GM23248 (cell line): ENCODE measurements around the gene PKD2. TPM values are rescaled to one million over a fixed set of nuclear protein-coding genes. Genes with fewer than 3 reads are reported as not detected.

Experiments
- DNase-seq: peaks from one replicate; pipeline ENCODE4 v3.0.0-alpha.2; 2015
- H2AFZ ChIP-seq: fragments of 200-600 bp; sonication (generic); 2 replicates; pipeline ENCODE4 v1.6.1; 2016; ENCODE audit warnings: antibody characterized with exemption
- H3F3A ChIP-seq: fragments of 200-600 bp; sonication (generic); 2 replicates; pipeline ENCODE4 v1.6.1; 2016; ENCODE audit warnings: mild to moderate bottlenecking, antibody characterized with exemption, mixed run types; ENCODE audit not compliant: insufficient read depth
- H3K27ac ChIP-seq: fragments of 200-600 bp; sonication (generic); 2 replicates; pipeline ENCODE4 v1.5.1; 2016; ENCODE audit warnings: mild to moderate bottlenecking
- H3K27me3 ChIP-seq: fragments of 200-600 bp; sonication (generic); replicated peaks from 2 replicates; pipeline ENCODE4 v1.6.1; 2016; ENCODE audit warnings: mild to moderate bottlenecking; ENCODE audit not compliant: insufficient read depth
- H3K36me3 ChIP-seq: fragments of 200-600 bp; sonication (generic); 2 replicates; pipeline ENCODE4 v1.6.1; 2016; ENCODE audit warnings: low read depth, mild to moderate bottlenecking
- H3K4me1 ChIP-seq: fragments of 200-600 bp; sonication (generic); 2 replicates; pipeline ENCODE4 v1.6.1; 2016; ENCODE audit warnings: mild to moderate bottlenecking; ENCODE audit not compliant: insufficient read depth
- H3K4me2 ChIP-seq: fragments of 200-600 bp; sonication (generic); one replicate; pipeline ENCODE4 v1.6.1; 2016; ENCODE audit warnings: mild to moderate bottlenecking; ENCODE audit not compliant: unreplicated experiment
- H3K4me3 ChIP-seq: fragments of 200-600 bp; sonication (generic); 2 replicates; pipeline ENCODE4 v1.5.1; 2016; ENCODE audit warnings: mild to moderate bottlenecking
- H3K79me2 ChIP-seq: fragments of 200-600 bp; sonication (generic); 2 replicates; pipeline ENCODE4 v1.6.1; 2016; ENCODE audit warnings: mild to moderate bottlenecking; ENCODE audit not compliant: insufficient read depth
- H3K9ac ChIP-seq: fragments of 200-600 bp; sonication (generic); 2 replicates; pipeline ENCODE4 v1.6.1; 2016; ENCODE audit warnings: mild to moderate bottlenecking
- H3K9me2 ChIP-seq: fragments of 200-600 bp; sonication (generic); 2 replicates; pipeline ENCODE4 v1.6.1; 2016; ENCODE audit warnings: mixed run types, mild to moderate bottlenecking, moderate library complexity; ENCODE audit not compliant: insufficient read depth
- H3K9me3 ChIP-seq: fragments of 200-600 bp; sonication (generic); one replicate; pipeline ENCODE4 v1.6.1; 2017; ENCODE audit warnings: low read depth
- H4K20me1 ChIP-seq: fragments of 200-600 bp; sonication (generic); 2 replicates; pipeline ENCODE4 v1.6.0; 2016; ENCODE audit not compliant: insufficient read depth
- EZH2 ChIP-seq: fragments of 200-600 bp; sonication (generic); IDR thresholded peaks from 2 replicates; pipeline ENCODE4 v1.6.1; 2018; ENCODE audit warnings: antibody characterized with exemption, mild to moderate bottlenecking; ENCODE audit not compliant: insufficient read depth, poor library complexity, severe bottlenecking
- EZH2phosphoT487 ChIP-seq: fragments of 200-600 bp; sonication (generic); IDR thresholded peaks from 2 replicates; pipeline ENCODE4 v1.6.1; 2018; ENCODE audit warnings: antibody characterized with exemption, moderate library complexity, mild to moderate bottlenecking, low read depth; ENCODE audit not compliant: insufficient read depth
- WGBS, 2 experiments: methylation state at CpG; one replicate each; pipeline ENCODE4 v1.1.6; 2015 to 2017; ENCODE audit warnings: low lambda C conversion rate in 2 of 2, low coverage in 1 of 2; ENCODE audit errors: missing lambda C conversion rate in 2 of 2; 5-methylcytosine and 5-hydroxymethylcytosine counted together
- in situ Hi-C: fragments of 300-500 bp; cut with MboI; formaldehyde crosslinking; loops from 2 replicates; pipeline ENCODE4 v1.15.0; 2020
- polyA plus RNA-seq: library from polyadenylated mRNA; unstranded; fragments of >200 nt; fragmentation: Nextera tagmentation; extraction: Ambion mirVana; gene quantifications from 2 replicates; pipeline ENCODE4 v1.2.1, GENCODE V29; 2016
- total RNA-seq: library from RNA; depleted of rRNA; stranded (reverse); fragments of >200 nt; shearing (Covaris generic); gene quantifications from 2 replicates; pipeline ENCODE4 v1.2.3, GENCODE V29; 2014

Gene PKD2
- total and polyA plus RNA-seq, 2 experiments from 2014 or later: 35.0 to 125 TPM

GRCh38 chr4:87966095-87966496 lies 41.3 kb upstream of the PKD2 start:
- Histone ChIP-seq H3K4me3 (no peak overlapping the region), H3K9ac (no peak overlapping the region), H3K79me2 (no peaks in the 10 kb centered on the region), H3K36me3 (no peaks in the 10 kb centered on the region), H2AFZ (no peak overlapping the region), H3K4me2 (no peak overlapping the region), H3K27ac (no peak overlapping the region), H3K27me3 (0 out of 2 replicates have a peak, but pooled peaks cover 15% of the 10 kb centered on the region), H3K9me2 (no peaks in the 10 kb centered on the region), H4K20me1 (no peaks in the 10 kb centered on the region), H3K9me3 (no peaks in the 10 kb centered on the region), H3K4me1 (no peaks in the 10 kb centered on the region), H3F3A (no peaks in the 10 kb centered on the region)
- in situ Hi-C loops: loop anchor here (10.0 kb wide), 1 partner anchor 111 kb away; no protein-coding TSS in a partner anchor
- no peak for TF ChIP-seq EZH2
- DNase-seq: no peak
- 65 to 82% methylated on average over 9 of the region's 9 CpGs for WGBS, 2 experiments

GRCh38 chr4:87967193-87967592 lies 40.2 kb upstream of the PKD2 start:
- Histone ChIP-seq H3K9me3 (no peaks in the 10 kb centered on the region), H3K27ac (no peak overlapping the region), H2AFZ (no peak overlapping the region), H3K4me1 (no peaks in the 10 kb centered on the region), H3K79me2 (no peaks in the 10 kb centered on the region), H3K9me2 (no peaks in the 10 kb centered on the region), H3K9ac (no peak overlapping the region), H3F3A (no peaks in the 10 kb centered on the region), H3K27me3 (peaks cover 15% of the 10 kb centered on the region; the same call in 1 of the 2 replicates), H3K36me3 (no peaks in the 10 kb centered on the region), H3K4me2 (no peak overlapping the region), H4K20me1 (no peaks in the 10 kb centered on the region), H3K4me3 (no peak overlapping the region)
- DNase-seq: no peak
- in situ Hi-C loops: loop anchor here (10.0 kb wide), 1 partner anchor 112 kb away; no protein-coding TSS in a partner anchor
- no peak for TF ChIP-seq EZH2
- 67 to 76% methylated on average over 8 of the region's 8 CpGs for WGBS, 2 experiments

- H4K20me1 ChIP-seq: no peaks in the 10 kb centered on the region
- peaks cover 15% of the 10 kb centered on the region; the same call in 1 of the 2 replicates for H3K27me3 ChIP-seq
- peaks cover 16% of the 10 kb centered on the region for H3K4me1 ChIP-seq
- no peaks in the 10 kb centered on the region for H3K9me3 ChIP-seq
- H3K36me3 ChIP-seq: no peaks in the 10 kb centered on the region
- H3K9me2 ChIP-seq: no peaks in the 10 kb centered on the region
- no peak overlapping the region for H3K4me2 ChIP-seq
- no peak overlapping the region for H3K4me3 ChIP-seq
- no peak overlapping the region for H2AFZ ChIP-seq
- in situ Hi-C loops: no loop called here
- no peak for DNase-seq
- H3K79me2 ChIP-seq: no peaks in the 10 kb centered on the region
- H3F3A ChIP-seq: peaks cover 14% of the 10 kb centered on the region; the same call in 1 of the 2 replicates
- no peak overlapping the region for H3K27ac ChIP-seq
- 65 to 67% methylated on average over 2 of the region's 2 CpGs for WGBS, 2 experiments
- TF ChIP-seq EZH2phosphoT487: no peak
- H3K9ac ChIP-seq: no peak overlapping the region
Observed at GRCh38 chr4:87970121-87970520, 37.3 kb upstream of the PKD2 start.

GRCh38 chr4:87971866-87972265 lies 35.6 kb upstream of the PKD2 start:
- H3K79me2 ChIP-seq: no peaks in the 10 kb centered on the region
- peaks cover 14% of the 10 kb centered on the region; the same call in 1 of the 2 replicates for H3F3A ChIP-seq
- H2AFZ ChIP-seq: no peak overlapping the region
- no peaks in the 10 kb centered on the region for H3K36me3 ChIP-seq
- H3K4me2 ChIP-seq: no peak overlapping the region
- no peak for DNase-seq
- no peak overlapping the region for H3K9ac ChIP-seq
- H3K4me1 ChIP-seq: peaks cover 20% of the 10 kb centered on the region
- H3K27me3 ChIP-seq: peaks cover 15% of the 10 kb centered on the region; the same call in 1 of the 2 replicates
- WGBS, 2 experiments: 17 to 39% methylated on average over 1 of the region's 1 CpG
- no peaks in the 10 kb centered on the region for H3K9me3 ChIP-seq
- H3K9me2 ChIP-seq: no peaks in the 10 kb centered on the region
- in situ Hi-C loops: no loop called here
- H3K27ac ChIP-seq: no peak overlapping the region
- no peaks in the 10 kb centered on the region for H4K20me1 ChIP-seq
- H3K4me3 ChIP-seq: no peak overlapping the region
- TF ChIP-seq EZH2phosphoT487 (no peak), EZH2 (no peak)
